Glutamatergic neuron (in vitro differentiated cells): Measurements from ENCODE around the gene MAGIX. TPM values are rescaled to one million over a fixed set of nuclear protein-coding genes. Genes with fewer than 3 reads are reported as not detected.
A peak's percentile ranks its signal among the peaks of the same experiment; 100 is the strongest.

Experiments used
- DNase-seq: peaks from one replicate; pipeline ENCODE4 v3.0.0; 2022
- H3K27ac Mint-ChIP-seq: one replicate; pipeline ENCODE4 v1.8.0; 2020; ENCODE audit warnings: mild to moderate bottlenecking, mixed read lengths, inconsistent platforms; ENCODE audit not compliant: unreplicated experiment
- H3K27me3 Mint-ChIP-seq: one replicate; pipeline ENCODE4 v1.8.0; 2020; ENCODE audit warnings: mild to moderate bottlenecking, moderate library complexity, mixed read lengths, inconsistent platforms; ENCODE audit not compliant: unreplicated experiment
- H3K36me3 Mint-ChIP-seq: one replicate; pipeline ENCODE4 v1.8.0; 2020; ENCODE audit warnings: mild to moderate bottlenecking, mixed read lengths, inconsistent platforms; ENCODE audit not compliant: unreplicated experiment
- H3K4me1 Mint-ChIP-seq: one replicate; pipeline ENCODE4 v1.8.0; 2020; ENCODE audit warnings: mild to moderate bottlenecking, low read depth, mixed read lengths, inconsistent platforms; ENCODE audit not compliant: unreplicated experiment
- H3K4me3 Mint-ChIP-seq: one replicate; pipeline ENCODE4 v1.8.0; 2020; ENCODE audit warnings: mild to moderate bottlenecking, mixed read lengths, inconsistent platforms; ENCODE audit not compliant: unreplicated experiment
- H3K9me3 Mint-ChIP-seq: one replicate; pipeline ENCODE4 v1.8.0; 2020; ENCODE audit warnings: mild to moderate bottlenecking, moderate library complexity, mixed read lengths, inconsistent platforms; ENCODE audit not compliant: unreplicated experiment
- CTCF ChIP-seq: fragments of 200-600 bp; sonication (generic); IDR thresholded peaks from one replicate; pipeline ENCODE4 v1.5.0; 2021; ENCODE audit not compliant: partially characterized antibody, unreplicated experiment
- total RNA-seq: library from RNA; stranded (reverse); fragmentation: NEBNext Ultra II Directional; extraction: Animal tissue kit (Norgen Biotek cat#: 25700); gene quantifications from one replicate; pipeline ENCODE4 v1.2.1, GENCODE V29; 2021; ENCODE audit not compliant: unreplicated experiment

The MAGIX gene
- total RNA-seq, 1 donor from 2014 or later = 2.7 TPM

GRCh38 chrX:49205443-49205842 lies 42.9 kb downstream of the MAGIX start:
- Mint-ChIP-seq H3K4me1 (peaks cover 2% of the 10 kb centered on the region), H3K36me3 (no peaks in the 10 kb centered on the region), H3K27me3 (peaks cover 4% of the 10 kb centered on the region), H3K4me3 (no peak overlapping the region), H3K27ac (no peak overlapping the region), H3K9me3 (peaks cover 3% of the 10 kb centered on the region)
- TF ChIP-seq CTCF = no peak
- no peak for DNase-seq

- H3K4me3 Mint-ChIP-seq = no peak overlapping the region
- H3K4me1 Mint-ChIP-seq = no peaks in the 10 kb centered on the region
- DNase-seq = no peak
- no peaks in the 10 kb centered on the region for H3K9me3 Mint-ChIP-seq
- no peak overlapping the region for H3K27ac Mint-ChIP-seq
- TF ChIP-seq CTCF = no peak
- no peaks in the 10 kb centered on the region for H3K36me3 Mint-ChIP-seq
- H3K27me3 Mint-ChIP-seq = no peaks in the 10 kb centered on the region
These were observed 44.0 kb downstream of the MAGIX start for GRCh38 chrX:49206543-49206942.

GRCh38 chrX:49208399-49208798 lies 45.8 kb downstream of the MAGIX start:
- TF ChIP-seq CTCF = no peak
- no peaks in the 10 kb centered on the region for H3K27me3 Mint-ChIP-seq
- no peaks in the 10 kb centered on the region for H3K4me1 Mint-ChIP-seq
- peaks cover 2% of the 10 kb centered on the region for H3K9me3 Mint-ChIP-seq
- H3K36me3 Mint-ChIP-seq = peaks cover 4% of the 10 kb centered on the region
- no peak overlapping the region for H3K27ac Mint-ChIP-seq
- no peak for DNase-seq
- no peak overlapping the region for H3K4me3 Mint-ChIP-seq

- no peak for TF ChIP-seq CTCF
- peaks cover 2% of the 10 kb centered on the region for H3K9me3 Mint-ChIP-seq
- no peaks in the 10 kb centered on the region for H3K27me3 Mint-ChIP-seq
- H3K27ac Mint-ChIP-seq = no peak overlapping the region
- DNase-seq = peak; percentile 24
- H3K4me3 Mint-ChIP-seq = no peak overlapping the region
- peaks cover 5% of the 10 kb centered on the region for H3K36me3 Mint-ChIP-seq
- no peaks in the 10 kb centered on the region for H3K4me1 Mint-ChIP-seq
These were observed 47.1 kb downstream of the MAGIX start for GRCh38 chrX:49209434-49210251.

GRCh38 chrX:49210406-49210805 lies 47.8 kb downstream of the MAGIX start:
- Mint-ChIP-seq H3K4me3 (no peak overlapping the region), H3K27me3 (no peaks in the 10 kb centered on the region), H3K36me3 (peaks cover 5% of the 10 kb centered on the region), H3K4me1 (peaks cover 3% of the 10 kb centered on the region), H3K9me3 (peaks cover 2% of the 10 kb centered on the region), H3K27ac (no peak overlapping the region)
- TF ChIP-seq CTCF = no peak
- DNase-seq = no peak
